ENCODE measurements around the gene MYCBP.
"Not testable (repeated sequence)": the region's sequence is repeated elsewhere in the genome, so short reads cannot be mapped to it uniquely, and the experiment has no call there.

The MYCBP gene

GRCh38 chr1:38867208-38867607 is 5.9 kb downstream of the MYCBP start:
- no peak for DNase-seq (ENCODE audit: low spot score)

GRCh38 chr1:38865112-38865715 is 7.9 kb downstream of the MYCBP start:
- no peak for DNase-seq (ENCODE audit: low spot score)

- no peak for DNase-seq (ENCODE audit: low spot score)
These were observed 12.7 kb downstream of the MYCBP start for GRCh38 chr1:38860454-38860795.

GRCh38 chr1:38859561-38860453 is 13.3 kb downstream of the MYCBP start, which contains the start of gene RRAGC:
Gene RRAGC (minus strand): TSS chr1:38859772. CDS start chr1:38859646, 126 bp downstream.
- DNase-seq (ENCODE audit: low spot score) = peak; percentile 98

GRCh38 chr1:38858833-38859560 is 14.2 kb downstream of the MYCBP start:
- peak; percentile 46 for DNase-seq (ENCODE audit: low spot score)

GRCh38 chr1:38852780-38853179 is 20.4 kb downstream of the MYCBP start:
- no peak for DNase-seq (ENCODE audit: low spot score)

GRCh38 chr1:38848071-38848470 is 25.1 kb downstream of the MYCBP start:
- DNase-seq (ENCODE audit: low spot score) = no peak

- DNase-seq (ENCODE audit: low spot score) = no peak
These were observed 26.9 kb downstream of the MYCBP start for GRCh38 chr1:38846210-38846609.

GRCh38 chr1:38845088-38845487 is 28.1 kb downstream of the MYCBP start:
- DNase-seq (ENCODE audit: low spot score) = not testable (repeated sequence)

- DNase-seq (ENCODE audit: low spot score) = no peak
These were observed 32.9 kb downstream of the MYCBP start for GRCh38 chr1:38840281-38840680.

- DNase-seq (ENCODE audit: low spot score) = no peak
These were observed 33.8 kb downstream of the MYCBP start for GRCh38 chr1:38839363-38839762.

GRCh38 chr1:38836316-38836715 is 36.8 kb downstream of the MYCBP start:
- not testable (repeated sequence) for DNase-seq (ENCODE audit: low spot score)

- DNase-seq (ENCODE audit: low spot score) = peak; percentile 77
These were observed 38.0 kb downstream of the MYCBP start for GRCh38 chr1:38834937-38835827.

- no peak for DNase-seq (ENCODE audit: low spot score)
These were observed 38.8 kb downstream of the MYCBP start for GRCh38 chr1:38834221-38834782.

- DNase-seq (ENCODE audit: low spot score) = no peak
These were observed 40.0 kb downstream of the MYCBP start for GRCh38 chr1:38833146-38833545.

- DNase-seq (ENCODE audit: low spot score) = no peak
These were observed 40.8 kb downstream of the MYCBP start for GRCh38 chr1:38832370-38832734.

GRCh38 chr1:38831731-38832369 is 41.3 kb downstream of the MYCBP start:
- DNase-seq (ENCODE audit: low spot score) = no peak

GRCh38 chr1:38829368-38829767 is 43.8 kb downstream of the MYCBP start:
- DNase-seq (ENCODE audit: low spot score) = no peak

GRCh38 chr1:38827318-38827717 is 45.8 kb downstream of the MYCBP start:
- DNase-seq (ENCODE audit: low spot score) = no peak

GRCh38 chr1:38826886-38827285 is 46.3 kb downstream of the MYCBP start:
- no peak for DNase-seq (ENCODE audit: low spot score)

GRCh38 chr1:38826262-38826661 is 46.9 kb downstream of the MYCBP start:
- DNase-seq (ENCODE audit: low spot score) = no peak

All from CD4-positive, alpha-beta T cell treated with Interleukin-2 at 100 ng/mL for 4 hours (primary cell).